GM12878 (cell line): Measurements from ENCODE around the gene CNN2.

Source experiments
- POLR2A ChIP-seq: IDR thresholded peaks from 2 replicates; pipeline ENCODE4 v1.6.1; 2011; ENCODE audit warnings: low read depth, mild to moderate bottlenecking, low read length
- TF ChIP-seq, protein P1 (sequence below), 3 experiments: IDR thresholded peaks in 2 of 3; conservative IDR thresholded peaks in 1 of 3; 2 replicates each; pipeline ENCODE4 v1.5.1; 2011; ENCODE audit warnings: low read depth in 3 of 3, low read length in 3 of 3, mild to moderate bottlenecking in 3 of 3, control low read depth in 2 of 3, moderate library complexity in 2 of 3, inconsistent platforms in 1 of 3, mixed read lengths in 1 of 3; ENCODE audit not compliant: control insufficient read depth in 2 of 3, insufficient read depth in 1 of 3; ENCODE audit errors: extremely low read depth in 1 of 3

DNA sequence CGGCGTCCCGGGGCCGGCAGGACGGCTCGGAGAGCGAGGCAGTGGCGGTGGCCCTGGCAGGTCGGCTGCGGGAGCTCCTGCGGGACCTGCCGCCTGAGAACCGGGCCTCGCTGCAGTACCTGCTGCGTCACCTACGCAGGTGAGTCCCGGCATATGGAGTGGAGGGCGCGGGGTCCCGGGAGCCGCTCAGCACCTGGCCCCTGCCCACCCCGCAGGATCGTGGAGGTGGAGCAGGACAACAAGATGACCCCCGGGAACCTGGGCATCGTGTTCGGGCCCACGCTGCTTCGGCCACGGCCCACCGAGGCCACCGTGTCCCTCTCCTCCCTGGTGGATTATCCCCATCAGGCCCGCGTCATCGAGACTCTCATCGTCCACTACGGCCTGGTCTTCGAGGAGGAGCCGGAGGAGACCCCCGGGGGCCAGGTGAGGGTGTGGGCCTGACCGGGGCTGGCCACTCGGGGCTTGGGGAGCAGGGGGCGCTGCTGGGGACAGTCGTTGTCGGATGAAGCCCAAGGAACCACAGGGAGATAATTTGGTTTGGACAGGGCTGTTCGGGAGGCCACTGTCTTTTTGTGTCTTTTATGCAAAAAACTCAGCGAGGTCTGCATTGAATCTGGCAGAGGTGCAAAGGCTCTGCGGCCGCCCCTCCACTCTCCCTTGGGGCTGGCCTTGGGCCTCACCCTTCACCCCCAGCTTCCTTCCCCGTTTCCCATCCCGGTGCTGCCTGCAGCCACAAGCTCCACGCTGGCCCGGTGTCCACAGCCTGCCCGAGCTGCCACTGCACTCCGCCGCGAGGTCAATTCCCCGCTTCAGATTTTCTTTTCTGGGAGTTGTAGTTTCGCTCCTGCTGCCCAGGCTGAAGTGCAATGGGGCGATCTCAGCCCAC lies 56.8 kb downstream of the CNN2 start:
- TF ChIP-seq, protein P1, sequence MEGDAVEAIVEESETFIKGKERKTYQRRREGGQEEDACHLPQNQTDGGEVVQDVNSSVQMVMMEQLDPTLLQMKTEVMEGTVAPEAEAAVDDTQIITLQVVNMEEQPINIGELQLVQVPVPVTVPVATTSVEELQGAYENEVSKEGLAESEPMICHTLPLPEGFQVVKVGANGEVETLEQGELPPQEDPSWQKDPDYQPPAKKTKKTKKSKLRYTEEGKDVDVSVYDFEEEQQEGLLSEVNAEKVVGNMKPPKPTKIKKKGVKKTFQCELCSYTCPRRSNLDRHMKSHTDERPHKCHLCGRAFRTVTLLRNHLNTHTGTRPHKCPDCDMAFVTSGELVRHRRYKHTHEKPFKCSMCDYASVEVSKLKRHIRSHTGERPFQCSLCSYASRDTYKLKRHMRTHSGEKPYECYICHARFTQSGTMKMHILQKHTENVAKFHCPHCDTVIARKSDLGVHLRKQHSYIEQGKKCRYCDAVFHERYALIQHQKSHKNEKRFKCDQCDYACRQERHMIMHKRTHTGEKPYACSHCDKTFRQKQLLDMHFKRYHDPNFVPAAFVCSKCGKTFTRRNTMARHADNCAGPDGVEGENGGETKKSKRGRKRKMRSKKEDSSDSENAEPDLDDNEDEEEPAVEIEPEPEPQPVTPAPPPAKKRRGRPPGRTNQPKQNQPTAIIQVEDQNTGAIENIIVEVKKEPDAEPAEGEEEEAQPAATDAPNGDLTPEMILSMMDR (IDR thresholded peaks at IDR 0.05 in 2 of 3, conservative IDR thresholded peaks at IDR 0.05 in 1 of 3; ENCODE audit: control insufficient read depth in 2 of 3, extremely low read depth in 1 of 3, insufficient read depth in 1 of 3, low read depth in 3 of 3, low read length in 3 of 3), result no peak
- no peak for TF ChIP-seq POLR2A
